HG03045 (cell line): ENCODE measurements around the gene PRSS21.
A peak's percentile ranks its signal among the peaks of the same experiment; 100 is the strongest.

ENCODE experiments used
- ATAC-seq: cut with Tn5 transposase; IDR thresholded peaks from one replicate; pipeline ENCODE4 v1.9.1; 2021; ENCODE audit warnings: mild to moderate bottlenecking, moderate library complexity; ENCODE audit not compliant: unreplicated experiment

Gene PRSS21

GRCh38 chr16:2859686-2860265 lies 42.7 kb downstream of the PRSS21 start:
- ATAC-seq, result no peak

DNA sequence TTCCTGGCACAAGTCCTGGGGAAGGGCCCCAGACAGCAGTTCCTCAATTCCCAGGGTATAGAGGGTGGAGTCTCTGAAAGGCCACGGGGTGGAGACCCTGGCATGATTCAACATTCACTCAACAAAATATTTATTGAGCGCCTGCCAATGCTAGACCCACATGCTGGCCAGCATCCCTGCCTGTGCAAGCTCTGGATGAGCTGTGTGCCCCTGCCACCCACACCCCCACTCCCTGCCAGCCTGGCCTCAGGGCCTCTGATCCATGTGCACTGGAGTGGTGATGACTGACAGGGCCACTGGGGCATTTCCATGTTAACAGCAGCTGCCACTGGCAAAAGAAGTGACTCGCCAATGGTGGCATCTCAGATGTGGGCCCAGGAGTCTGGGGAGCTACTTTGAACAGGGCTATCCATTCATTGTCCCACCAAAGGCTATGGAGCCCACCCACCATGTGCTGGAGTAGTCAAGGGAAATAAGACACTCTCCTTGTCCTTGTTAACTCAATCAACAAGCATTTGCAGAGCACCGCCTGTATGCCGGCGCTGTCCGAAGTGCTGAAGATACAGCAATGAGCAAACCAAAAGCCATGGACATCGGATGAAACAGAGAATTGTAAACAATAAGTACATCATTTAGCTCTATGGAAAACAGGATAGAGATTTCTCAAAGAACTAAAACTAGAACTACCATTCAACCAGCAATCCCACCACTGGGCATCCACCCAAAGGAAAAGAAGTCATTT lies 44.0 kb downstream of the PRSS21 start:
- ATAC-seq, result no peak

DNA sequence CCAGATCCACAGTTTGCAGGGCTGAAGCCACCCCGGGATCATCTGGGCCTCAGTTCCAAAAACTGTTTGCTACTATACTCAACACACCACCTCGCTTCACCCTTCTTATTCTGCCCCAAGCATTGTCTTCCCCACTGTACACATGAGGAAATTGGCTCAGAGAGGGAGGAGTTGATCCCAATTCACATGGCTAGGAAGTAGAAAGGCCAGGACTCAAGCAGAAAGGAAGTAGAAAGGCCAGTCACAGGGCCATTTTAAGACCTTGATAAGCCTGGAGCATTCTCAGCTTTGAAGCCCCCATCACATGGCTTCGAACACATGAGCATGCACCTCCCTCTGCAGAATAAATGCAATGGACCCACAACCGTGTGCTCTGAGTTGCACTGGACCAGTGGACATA lies 48.6 kb downstream of the PRSS21 start:
- ATAC-seq, result no peak

GRCh38 chr16:2866431-2866830 lies 49.4 kb downstream of the PRSS21 start:
- ATAC-seq, result no peak

DNA sequence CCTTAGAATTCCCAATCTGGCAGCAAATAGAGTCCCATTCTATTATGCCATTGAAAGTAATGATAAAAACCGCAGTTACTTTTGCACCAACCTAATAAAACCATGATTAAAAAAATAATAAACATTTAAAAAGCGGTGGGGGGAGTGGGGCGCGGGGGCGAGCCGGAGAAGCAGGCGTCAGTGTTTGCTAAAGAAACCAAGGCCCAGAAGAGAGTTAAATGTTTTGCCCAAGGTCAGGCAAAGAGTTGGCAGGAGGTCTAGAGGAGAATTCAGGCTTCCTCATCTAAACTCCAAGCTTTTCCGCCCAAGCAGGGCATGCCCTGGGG lies 50.6 kb downstream of the PRSS21 start:
- no peak for ATAC-seq

GRCh38 chr16:2867987-2868789 lies 51.2 kb downstream of the PRSS21 start:
- ATAC-seq, result peak; percentile 84
